Measurements from ENCODE around the gene AVPR2. TPM values are rescaled to one million over a fixed set of nuclear protein-coding genes. Genes with fewer than 3 reads are reported as not detected.

The AVPR2 gene
- total and polyA plus RNA-seq, 9 of the 15 experiments (the other 6 are each of a cell fraction or from before 2014, with no cell fraction given): not detected

- no peak for TF ChIP-seq FOXP4 (CRISPR knock-in tag; IDR thresholded peaks at IDR 0.05; ENCODE audit: borderline replicate concordance)
- TF ChIP-seq MIER1 (IDR thresholded peaks at IDR 0.05; ENCODE audit: low read depth): no peak
- no peak for TF ChIP-seq MTF1 (CRISPR knock-in tag; IDR thresholded peaks at IDR 0.05; ENCODE audit: borderline replicate concordance)
- peak; percentile 57 for TF ChIP-seq DACH1 (IDR thresholded peaks at IDR 0.05; ENCODE audit: partially characterized antibody)
- no peak for TF ChIP-seq ZNF212 (CRISPR knock-in tag; IDR thresholded peaks at IDR 0.05)
- TF ChIP-seq EGR1 (conservative IDR thresholded peaks at IDR 0.05): peak; percentile 65
- TF ChIP-seq TFE3 (CRISPR knock-in tag; IDR thresholded peaks at IDR 0.05): peak; percentile 92
- TF ChIP-seq WHSC1 (IDR thresholded peaks at IDR 0.05; ENCODE audit: low read length): no peak
- TF ChIP-seq GATAD2B (IDR thresholded peaks at IDR 0.05; ENCODE audit: borderline replicate concordance): peak; percentile 76
- peak in 2 of 3 experiments; percentile 38 to 63 for TF ChIP-seq YY1 (IDR thresholded peaks at IDR 0.05; ENCODE audit: borderline replicate concordance in 1 of 3, control insufficient read depth in 1 of 3, extremely low read depth in 1 of 3, insufficient read depth in 3 of 3, insufficient read length in 1 of 3, insufficient replicate concordance in 2 of 3, low read depth in 1 of 3, low read length in 2 of 3)
- peak; percentile 42; the same call in 1 of the 2 replicates for TF ChIP-seq CREB1 (IDR thresholded peaks at IDR 0.05)
- no peak; the same call in 1 of the 2 replicates for TF ChIP-seq CREB1 (CRISPR knock-in tag; IDR thresholded peaks at IDR 0.05)
- TF ChIP-seq PML (IDR thresholded peaks at IDR 0.05; ENCODE audit: low read length): peak; percentile 29; the same call in 1 of the 2 replicates
- no peak for TF ChIP-seq ATF1 (CRISPR knock-in tag; IDR thresholded peaks at IDR 0.05)
- peak; percentile 73 for TF ChIP-seq ATF1 (tag; IDR thresholded peaks at IDR 0.05)
- TF ChIP-seq MXD1 (CRISPR knock-in tag; IDR thresholded peaks at IDR 0.05; ENCODE audit: borderline replicate concordance, poor library complexity, severe bottlenecking): no peak
- peak in 1 of 2 experiments; percentile 69 for TF ChIP-seq E2F6 (IDR thresholded peaks at IDR 0.05; ENCODE audit: borderline replicate concordance in 1 of 2, extremely low read depth in 1 of 2, insufficient read depth in 1 of 2, insufficient read length in 1 of 2, low read depth in 1 of 2, low read length in 1 of 2, poor library complexity in 1 of 2, severe bottlenecking in 1 of 2)
- no peak for TF ChIP-seq ZNF324 (CRISPR knock-in tag; IDR thresholded peaks at IDR 0.05)
- TF ChIP-seq ZNF280B (CRISPR knock-in tag; IDR thresholded peaks at IDR 0.05): no peak
Observed at GRCh38 chrX:153927922-153928760, 23.7 kb downstream of the AVPR2 start (continued).

Measured in K562 (cell line).